Measurements from ENCODE around the gene ECHS1.
A peak's percentile ranks its signal among the peaks of the same experiment; 100 is the strongest.
"Not testable (repeated sequence)": the region's sequence is repeated elsewhere in the genome, so short reads cannot be mapped to it uniquely, and the experiment has no call there.

Gene ECHS1

DNA sequence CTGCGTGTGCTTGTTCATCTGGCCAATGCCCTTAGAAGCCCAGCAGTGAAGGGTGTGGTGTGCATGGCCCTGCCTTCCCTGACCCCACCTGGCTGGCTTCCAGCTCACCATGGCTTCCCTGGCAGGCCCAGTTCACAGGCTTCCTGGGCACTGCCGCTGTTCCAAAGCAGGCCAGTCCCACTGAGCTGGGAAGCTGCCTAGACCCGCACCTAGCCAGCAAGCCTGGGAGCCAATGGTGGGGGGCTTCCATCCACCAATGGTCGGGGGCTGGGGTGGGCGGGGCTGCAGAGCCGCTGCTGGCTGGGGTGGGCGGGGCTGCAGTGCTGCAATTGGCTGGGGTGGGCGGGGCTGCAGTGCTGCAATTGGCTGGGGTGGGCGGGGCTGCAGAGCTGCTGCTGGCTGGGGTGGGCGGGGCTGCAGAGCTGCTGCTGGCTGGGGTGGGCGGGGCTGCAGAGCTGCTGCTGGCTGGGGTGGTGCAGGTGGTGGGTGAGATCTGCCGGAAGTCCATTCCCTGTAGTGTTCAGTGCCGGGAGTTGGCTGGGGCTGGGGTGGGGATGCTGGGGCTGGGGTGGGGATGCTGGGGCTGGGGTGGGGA, 48.9 kb downstream of the ECHS1 start:
- ATAC-seq (peak; percentile 66), DNase-seq (peak; percentile 72)

- not testable (repeated sequence) for ATAC-seq, DNase-seq
Observed at GRCh38 chr10:133322064-133322709, 51.0 kb downstream of the ECHS1 start.

GRCh38 chr10:133320852-133321422, 52.2 kb downstream of the ECHS1 start:
- ATAC-seq, DNase-seq: not testable (repeated sequence)

GRCh38 chr10:133318494-133319127, 54.5 kb downstream of the ECHS1 start:
- ATAC-seq (peak; percentile 91), DNase-seq (peak; percentile 78)

GRCh38 chr10:133316732-133317131, 56.4 kb downstream of the ECHS1 start:
- ATAC-seq (no peak), DNase-seq (no peak)

- DNase-seq (no peak), ATAC-seq (no peak)
Observed at GRCh38 chr10:133316266-133316665, 56.9 kb downstream of the ECHS1 start.

DNA sequence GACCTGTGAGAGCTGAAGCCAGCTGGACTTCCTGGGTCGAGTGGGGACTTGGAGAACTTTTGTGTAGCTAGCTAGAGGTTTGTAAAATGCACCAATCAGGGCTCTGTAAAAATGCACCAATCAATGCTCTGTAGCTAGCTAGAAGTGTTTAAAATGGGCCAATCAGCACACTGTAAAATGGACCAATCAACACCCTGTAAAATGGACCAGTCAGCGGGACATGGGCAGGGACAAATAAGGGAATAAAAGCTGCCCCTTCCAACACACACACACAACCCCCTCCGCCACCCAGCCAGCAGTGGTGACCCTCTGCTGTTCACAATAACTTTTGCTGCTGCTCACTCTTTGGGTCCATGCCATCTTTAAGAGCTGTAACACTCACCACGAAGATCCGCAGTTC, 57.3 kb downstream of the ECHS1 start:
- DNase-seq (no peak), ATAC-seq (no peak)

- DNase-seq: no peak
- ATAC-seq: no peak
Observed at GRCh38 chr10:133314911-133315310, 58.2 kb downstream of the ECHS1 start.

DNA sequence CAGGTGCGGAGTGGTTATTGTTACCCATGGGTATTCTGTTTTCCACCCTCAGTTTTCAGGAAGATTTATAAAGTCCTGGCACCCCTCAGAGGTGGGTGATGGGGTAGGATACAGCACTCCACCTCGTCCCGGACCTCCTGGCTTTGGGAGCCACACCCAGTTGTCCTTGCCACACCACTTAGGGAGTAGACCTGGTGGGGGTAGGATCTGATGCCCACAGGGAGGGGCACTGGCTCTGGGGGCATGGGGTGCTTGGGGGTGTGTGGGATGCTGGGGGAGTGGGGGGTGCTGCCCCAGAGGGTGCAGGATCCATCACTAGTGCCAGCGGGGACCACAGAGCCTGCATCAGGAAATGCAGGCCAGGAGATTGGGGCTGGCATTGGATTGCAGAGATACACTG, 60.0 kb downstream of the ECHS1 start:
- ATAC-seq (no peak), DNase-seq (no peak)

DNA sequence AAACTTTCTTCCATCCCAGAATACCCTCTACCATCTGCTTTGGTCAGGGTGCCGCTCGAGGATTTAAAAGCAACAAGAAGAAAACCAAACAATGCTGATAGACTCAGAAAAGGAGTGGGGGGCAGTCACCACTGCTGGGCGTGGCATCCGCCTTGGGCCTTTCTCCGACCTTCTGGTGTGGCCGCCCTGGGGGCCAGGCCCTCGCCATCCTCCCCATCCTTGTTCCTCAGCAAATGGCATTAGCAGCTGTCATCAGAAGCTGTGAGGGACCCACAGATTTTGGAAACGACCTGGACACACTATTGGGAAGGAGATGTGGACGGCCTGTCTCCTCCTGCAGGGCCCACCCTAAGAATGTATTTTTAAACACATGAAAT, 60.4 kb downstream of the ECHS1 start:
- ATAC-seq: no peak
- DNase-seq: no peak

Measured in stimulated activated naive CD8-positive, alpha-beta T cell treated with anti-CD3 and anti-CD28 coated beads, Interleukin-15, Interleukin-2, amounts not matched to agents 100 U/mL and 50 U/mL, for 24 hours (primary cell).